Liver (tissue), 9 donors: Measurements from ENCODE around the gene FANK1. TPM values are rescaled to one million over a fixed set of nuclear protein-coding genes. Genes with fewer than 3 reads are reported as not detected.

Source experiments
- DNase-seq: peaks from one replicate; pipeline ENCODE4 v3.0.0-alpha.2; 2017; ENCODE audit warnings: low spot score
- H3K27ac ChIP-seq, 2 donors: one replicate each; pipeline ENCODE4 v1.7.0; 2013; ENCODE audit warnings: inconsistent platforms in 2 of 2, low read length in 2 of 2, control low read depth in 1 of 2, low read depth in 1 of 2, mild to moderate bottlenecking in 1 of 2
- H3K27me3 ChIP-seq, 4 donors: one replicate each; pipeline versions ENCODE4 v1.6.1 to v1.7.0; 2013; ENCODE audit warnings: low read length in 3 of 4, inconsistent platforms in 1 of 4, mild to moderate bottlenecking in 1 of 4, moderate library complexity in 1 of 4; ENCODE audit not compliant: control insufficient read depth in 4 of 4, insufficient read depth in 4 of 4
- H3K36me3 ChIP-seq, 4 donors: one replicate each; pipeline versions ENCODE4 v1.6.1 to v1.7.0; 2013; ENCODE audit warnings: low read length in 3 of 4, mild to moderate bottlenecking in 3 of 4, low read depth in 1 of 4, moderate library complexity in 1 of 4; ENCODE audit not compliant: control insufficient read depth in 4 of 4, insufficient read depth in 3 of 4
- H3K4me1 ChIP-seq, 4 donors: one replicate each; pipeline versions ENCODE4 v1.6.1 to v1.7.0; 2013; ENCODE audit warnings: low read length in 3 of 4, mild to moderate bottlenecking in 3 of 4, moderate library complexity in 1 of 4; ENCODE audit not compliant: control insufficient read depth in 4 of 4, insufficient read depth in 4 of 4
- H3K4me3 ChIP-seq, 3 donors: one replicate each; pipeline versions ENCODE4 v1.6.1 to v1.7.0; 2013; ENCODE audit warnings: low read length in 3 of 3, control low read depth in 1 of 3, low read depth in 1 of 3, mild to moderate bottlenecking in 1 of 3
- H3K9ac ChIP-seq, 2 donors: one replicate each; pipeline ENCODE4 v1.7.0; 2013; ENCODE audit warnings: low read length in 2 of 2, mild to moderate bottlenecking in 2 of 2, moderate library complexity in 2 of 2, control low read depth in 1 of 2, low read depth in 1 of 2
- H3K9me3 ChIP-seq, 4 donors: one replicate each; pipeline versions ENCODE4 v1.6.1 to v1.7.0; 2013; ENCODE audit warnings: low read length in 3 of 4; ENCODE audit not compliant: control insufficient read depth in 4 of 4
- ATF3 ChIP-seq: IDR thresholded peaks from 2 replicates; pipeline ENCODE4 v1.6.1; 2016; ENCODE audit warnings: antibody characterized with exemption
- CTCF ChIP-seq: fragments of 150-350 bp; IDR thresholded peaks from 2 replicates; pipeline ENCODE4 v1.5.1; 2017; ENCODE audit warnings: improper control_type of control experiment, low read depth, low read length; ENCODE audit not compliant: missing input control
- EGR1 ChIP-seq, 2 donors: IDR thresholded peaks; 2 replicates each; pipeline ENCODE4 v1.6.1; 2016 to 2018; ENCODE audit warnings: antibody characterized with exemption in 2 of 2, low read depth in 2 of 2
- FOXA2 ChIP-seq: IDR thresholded peaks from 2 replicates; pipeline ENCODE4 v1.6.1; 2016; ENCODE audit warnings: antibody characterized with exemption
- GABPA ChIP-seq, 2 donors: IDR thresholded peaks in 1 of 2; conservative IDR thresholded peaks in 1 of 2; 2 replicates each; pipeline ENCODE4 v1.6.1; 2016; ENCODE audit warnings: antibody characterized with exemption in 2 of 2, mild to moderate bottlenecking in 1 of 2, moderate library complexity in 1 of 2
- HNF4A ChIP-seq, 2 donors: conservative IDR thresholded peaks; 2 replicates each; pipeline ENCODE4 v1.6.1; 2016; ENCODE audit warnings: antibody characterized with exemption in 2 of 2, mild to moderate bottlenecking in 2 of 2
- HNF4G ChIP-seq: IDR thresholded peaks from 2 replicates; pipeline ENCODE4 v1.6.1; 2016; ENCODE audit warnings: antibody characterized with exemption
- JUND ChIP-seq, 2 donors: IDR thresholded peaks; 2 replicates each; pipeline ENCODE4 v1.6.1; 2016; ENCODE audit warnings: antibody characterized with exemption in 2 of 2
- MAX ChIP-seq: IDR thresholded peaks from 2 replicates; pipeline ENCODE4 v1.6.1; 2016; ENCODE audit warnings: antibody characterized with exemption
- NR2F2 ChIP-seq: IDR thresholded peaks from 2 replicates; pipeline ENCODE4 v1.6.1; 2016; ENCODE audit warnings: antibody characterized with exemption
- RAD21 ChIP-seq, 2 donors: IDR thresholded peaks; 2 replicates each; pipeline ENCODE4 v1.6.1; 2016; ENCODE audit warnings: antibody characterized with exemption in 2 of 2, mild to moderate bottlenecking in 2 of 2
- REST ChIP-seq: IDR thresholded peaks from 2 replicates; pipeline ENCODE4 v1.6.1; 2016; ENCODE audit warnings: antibody characterized with exemption, mild to moderate bottlenecking
- RXRA ChIP-seq, 2 donors: IDR thresholded peaks; 2 replicates each; pipeline ENCODE4 v1.6.1; 2017 to 2018; ENCODE audit warnings: antibody characterized with exemption in 2 of 2, mild to moderate bottlenecking in 1 of 2
- SP1 ChIP-seq: IDR thresholded peaks from 2 replicates; pipeline ENCODE4 v1.6.1; 2018; ENCODE audit warnings: antibody characterized with exemption, mild to moderate bottlenecking
- TAF1 ChIP-seq: conservative IDR thresholded peaks from 2 replicates; pipeline ENCODE4 v1.6.1; 2016; ENCODE audit warnings: antibody characterized with exemption, mild to moderate bottlenecking
- YY1 ChIP-seq: IDR thresholded peaks from 2 replicates; pipeline ENCODE4 v1.6.1; 2016; ENCODE audit warnings: antibody characterized with exemption, mild to moderate bottlenecking
- ZBTB33 ChIP-seq: IDR thresholded peaks from 2 replicates; pipeline ENCODE4 v1.6.1; 2016; ENCODE audit warnings: antibody characterized with exemption
- WGBS: extraction: QIAGEN DNeasy Blood & Tissue Kit; methylation state at CpG from one replicate; pipeline ENCODE4 v1.1.7; 2013; 5-methylcytosine and 5-hydroxymethylcytosine counted together
- polyA plus RNA-seq, 2 donors: library from polyadenylated mRNA; stranded (reverse) in 1 of 2; unstranded in 1 of 2; fragments of 200-250 nt in 1 of 2; fragments of >200 nt in 1 of 2; fragmentation: Nextera tagmentation in 1 of 2; extraction: Ambion mirVana in 1 of 2; gene quantifications; one replicate each; pipeline versions ENCODE4 v1.2.1 to v1.2.3, GENCODE V29; 2013 to 2015
- total RNA-seq, 2 donors: library from RNA; depleted of rRNA; stranded (reverse); fragments of >200 nt; gene quantifications; one replicate each; pipeline ENCODE4 v1.2.3, GENCODE V29; 2014
- donor health status: healthy.
- donor health status: healthy.
- donor health status: healthy.
- donor health status: healthy.
- donor health status: healthy.

Gene FANK1
- total and polyA plus RNA-seq, 4 donors, result 0.28 TPM; not detected in 3

- no peak for DNase-seq
- TF ChIP-seq REST, result no peak
- no peak for TF ChIP-seq EGR1 (IDR thresholded peaks at IDR 0.05; ENCODE audit: low read depth in 2 of 2)
- no peak for TF ChIP-seq TAF1
- TF ChIP-seq YY1, result no peak
- no peak for TF ChIP-seq MAX
- TF ChIP-seq CTCF, result no peak
- TF ChIP-seq GABPA (IDR thresholded peaks at IDR 0.05 in 1 of 2, conservative IDR thresholded peaks at IDR 0.05 in 1 of 2), result no peak
- no peak for TF ChIP-seq NR2F2
- TF ChIP-seq RXRA (IDR thresholded peaks at IDR 0.05), result no peak
- no peak for TF ChIP-seq RAD21 (IDR thresholded peaks at IDR 0.05)
- no peak for TF ChIP-seq FOXA2
- TF ChIP-seq HNF4A (conservative IDR thresholded peaks at IDR 0.05), result no peak
- no peak for TF ChIP-seq SP1
- no peak for TF ChIP-seq ZBTB33
- no peaks in the 10 kb centered on the region for H3K4me1 ChIP-seq
- H3K27ac ChIP-seq, result no peak overlapping the region
- H3K9ac ChIP-seq, result no peak overlapping the region
- WGBS, result 87% methylated on average over 11 of the region's 11 CpGs
- H3K27me3 ChIP-seq, result no peaks in the 10 kb centered on the region
- no peak overlapping the region for H3K4me3 ChIP-seq
- peaks cover 0 to 6% (median 2%) of the 10 kb centered on the region in 4 donors for H3K9me3 ChIP-seq
- peaks cover 0 to 20% (median 4%) of the 10 kb centered on the region in 4 donors for H3K36me3 ChIP-seq
Observed at GRCh38 chr10:125878957-125879835, 17.2 kb upstream of the FANK1 start.

- Histone ChIP-seq H3K36me3 (peaks cover 0 to 17% (median 3%) of the 10 kb centered on the region in 4 donors), H3K27me3 (no peaks in the 10 kb centered on the region)
- WGBS, result 78% methylated on average over 6 of the region's 6 CpGs
- TF ChIP-seq REST, result no peak
- TF ChIP-seq RAD21 (IDR thresholded peaks at IDR 0.05), result no peak
- no peak for TF ChIP-seq TAF1
- TF ChIP-seq HNF4G, result no peak
- TF ChIP-seq NR2F2, result no peak
- TF ChIP-seq EGR1 (IDR thresholded peaks at IDR 0.05; ENCODE audit: low read depth in 2 of 2), result no peak
- no peak for TF ChIP-seq ATF3
- no peak for TF ChIP-seq JUND (IDR thresholded peaks at IDR 0.05)
- TF ChIP-seq FOXA2, result no peak
- no peak for TF ChIP-seq CTCF
Observed at GRCh38 chr10:125880719-125881118, 15.6 kb upstream of the FANK1 start.

More at GRCh38 chr10:125880719-125881118, 15.6 kb upstream of the FANK1 start:
- DNase-seq, result no peak
- no peak overlapping the region for H3K4me3 ChIP-seq
- H3K4me1 ChIP-seq, result no peaks in the 10 kb centered on the region
- H3K27ac ChIP-seq, result no peak overlapping the region
- H3K9me3 ChIP-seq, result peaks cover 0 to 6% (median 2%) of the 10 kb centered on the region in 4 donors
- H3K9ac ChIP-seq, result no peak overlapping the region
